Suprapubic skin (tissue), 4 donors: ENCODE measurements around the gene PLIN3.
"Not testable (repeated sequence)": the region's sequence is repeated elsewhere in the genome, so short reads cannot be mapped to it uniquely, and the experiment has no call there.

ENCODE experiments used
- CTCF ChIP-seq, 2 donors: fragments of 200-600 bp in 1 of 2; fragments of 450-650 bp in 1 of 2; sonication (generic) in 1 of 2; IDR thresholded peaks; one replicate each; pipeline ENCODE4 v1.5.1; 2016 to 2019; ENCODE audit warnings: antibody characterized with exemption in 2 of 2, mild to moderate bottlenecking in 1 of 2, moderate library complexity in 1 of 2
- POLR2A ChIP-seq, 2 donors: fragments of 450-650 bp; IDR thresholded peaks; one replicate each; pipeline ENCODE4 v1.6.1; 2017; ENCODE audit warnings: antibody characterized with exemption in 2 of 2, mild to moderate bottlenecking in 2 of 2, moderate library complexity in 2 of 2
- POLR2AphosphoS5 ChIP-seq, 3 donors: sonication (generic); formaldehyde crosslinking; IDR thresholded peaks; one replicate each; pipeline ENCODE4 v1.6.1; 2017; ENCODE audit warnings: antibody characterized with exemption in 3 of 3

GRCh38 chr19:4792019-4792865 lies 75.2 kb downstream of the PLIN3 start:
- TF ChIP-seq POLR2A, CTCF, POLR2AphosphoS5 (IDR thresholded peaks at IDR 0.05): not testable (repeated sequence)
